ENCODE measurements around the gene TRIM66.

Gene TRIM66

DNA sequence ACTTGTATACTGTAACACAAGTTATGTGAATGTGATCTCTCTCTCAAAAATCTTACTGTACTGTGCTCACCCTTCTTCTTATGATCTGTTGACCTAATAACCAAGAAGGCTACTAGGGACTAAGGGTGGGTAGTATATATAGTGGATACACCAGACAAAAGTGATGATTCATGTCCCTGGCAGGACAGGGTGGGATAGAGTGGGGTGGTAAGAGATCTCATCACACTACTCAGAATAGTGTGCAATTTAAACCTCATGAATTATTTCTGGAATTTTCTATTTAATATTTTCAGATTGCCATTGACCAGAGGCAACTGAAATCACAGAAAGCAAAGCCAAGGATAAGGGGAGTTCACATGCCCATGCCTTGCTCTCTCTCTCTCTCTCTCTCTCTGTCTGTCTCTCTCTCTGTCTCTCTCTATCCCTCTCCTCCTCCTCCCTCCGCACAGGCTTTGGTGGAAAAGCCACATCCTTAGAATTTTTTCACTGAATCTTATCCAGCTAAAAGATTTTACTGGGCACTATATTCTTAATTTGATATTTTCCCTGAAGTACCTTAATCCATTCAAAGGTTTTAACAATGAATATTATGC lies 76.4 kb downstream of the TRIM66 start:
- no peaks in the 10 kb centered on the region for H3K27me3 ChIP-seq (ENCODE audit: control insufficient read depth in 1 of 2, insufficient read depth in 2 of 2, low read length in 2 of 2)
- H3K36me3 ChIP-seq (ENCODE audit: control insufficient read depth in 2 of 2, insufficient read depth in 2 of 2, low read length in 2 of 2) = no peaks in the 10 kb centered on the region
- H3K9me3 ChIP-seq (ENCODE audit: control insufficient read depth in 2 of 2, low read length in 2 of 2) = no peaks in the 10 kb centered on the region
- H3K27ac ChIP-seq (ENCODE audit: low read length) = no peak overlapping the region
- no peak overlapping the region for H3K4me3 ChIP-seq (ENCODE audit: low read length in 2 of 2)
- H3K4me1 ChIP-seq (ENCODE audit: control insufficient read depth, insufficient read depth, low read length) = peaks cover 8% of the 10 kb centered on the region
- H3K9ac ChIP-seq (ENCODE audit: low read length in 2 of 2) = no peak overlapping the region

DNA sequence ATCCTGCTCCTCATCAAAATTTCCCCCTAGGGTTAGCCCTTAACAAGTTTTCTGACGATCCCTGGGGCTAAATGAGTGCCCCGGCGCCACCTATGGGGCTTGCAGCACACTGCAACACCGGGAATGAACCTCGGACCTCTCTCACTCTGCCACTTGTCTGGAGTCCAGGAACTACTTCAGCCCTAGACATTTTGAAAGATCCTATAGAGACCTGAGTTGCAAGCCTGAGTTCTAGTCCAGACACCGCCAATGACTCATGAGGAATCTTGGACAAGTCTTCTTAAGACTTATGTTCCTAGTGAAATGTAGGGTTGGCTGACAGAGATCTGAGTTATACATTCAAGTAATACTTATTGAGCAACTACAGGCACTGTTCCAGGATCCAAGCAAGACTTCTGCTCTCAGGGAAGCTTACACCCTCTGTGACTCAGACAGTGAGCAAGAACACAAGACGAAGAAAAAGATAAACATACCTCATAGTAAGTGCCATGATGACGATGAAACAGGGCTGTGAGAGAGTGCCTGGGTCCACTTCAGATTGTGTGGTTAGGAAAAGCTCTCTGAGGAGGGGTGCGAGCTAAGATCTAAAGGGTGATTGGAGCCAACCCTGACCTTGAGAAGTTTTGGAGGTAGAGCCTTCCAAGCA lies 78.3 kb downstream of the TRIM66 start:
- H3K27ac ChIP-seq (ENCODE audit: low read length) = peak overlapping the region; percentile 49
- no peak overlapping the region for H3K4me3 ChIP-seq (ENCODE audit: low read length in 2 of 2)
- H3K4me1 ChIP-seq (ENCODE audit: control insufficient read depth, insufficient read depth, low read length) = peaks cover 8% of the 10 kb centered on the region
- H3K9ac ChIP-seq (ENCODE audit: low read length in 2 of 2) = no peak overlapping the region
- H3K9me3 ChIP-seq (ENCODE audit: control insufficient read depth in 2 of 2, low read length in 2 of 2) = no peaks in the 10 kb centered on the region
- no peaks in the 10 kb centered on the region for H3K27me3 ChIP-seq (ENCODE audit: control insufficient read depth in 1 of 2, insufficient read depth in 2 of 2, low read length in 2 of 2)
- H3K36me3 ChIP-seq (ENCODE audit: control insufficient read depth in 2 of 2, insufficient read depth in 2 of 2, low read length in 2 of 2) = no peaks in the 10 kb centered on the region

DNA sequence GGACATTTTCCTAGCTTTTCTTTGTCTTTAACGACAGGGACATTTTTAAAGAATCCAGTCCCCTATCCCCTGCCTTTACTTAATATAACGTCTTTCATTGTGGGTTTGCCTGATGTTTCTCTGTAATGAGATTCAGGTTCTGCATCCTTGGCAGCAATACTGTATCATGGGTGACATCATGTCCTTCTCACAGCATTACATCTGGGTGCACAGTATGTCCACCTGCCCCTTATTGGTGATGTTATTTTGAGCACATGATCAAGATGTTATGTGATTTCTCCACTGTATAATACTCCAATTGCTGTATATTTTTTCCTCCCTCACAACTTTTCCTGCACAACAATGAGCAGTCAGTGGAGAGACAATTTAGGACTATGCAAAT lies 78.8 kb downstream of the TRIM66 start:
- H3K27ac ChIP-seq (ENCODE audit: low read length) = peak overlapping the region; percentile 49
- H3K9me3 ChIP-seq (ENCODE audit: control insufficient read depth in 2 of 2, low read length in 2 of 2) = no peaks in the 10 kb centered on the region

DNA sequence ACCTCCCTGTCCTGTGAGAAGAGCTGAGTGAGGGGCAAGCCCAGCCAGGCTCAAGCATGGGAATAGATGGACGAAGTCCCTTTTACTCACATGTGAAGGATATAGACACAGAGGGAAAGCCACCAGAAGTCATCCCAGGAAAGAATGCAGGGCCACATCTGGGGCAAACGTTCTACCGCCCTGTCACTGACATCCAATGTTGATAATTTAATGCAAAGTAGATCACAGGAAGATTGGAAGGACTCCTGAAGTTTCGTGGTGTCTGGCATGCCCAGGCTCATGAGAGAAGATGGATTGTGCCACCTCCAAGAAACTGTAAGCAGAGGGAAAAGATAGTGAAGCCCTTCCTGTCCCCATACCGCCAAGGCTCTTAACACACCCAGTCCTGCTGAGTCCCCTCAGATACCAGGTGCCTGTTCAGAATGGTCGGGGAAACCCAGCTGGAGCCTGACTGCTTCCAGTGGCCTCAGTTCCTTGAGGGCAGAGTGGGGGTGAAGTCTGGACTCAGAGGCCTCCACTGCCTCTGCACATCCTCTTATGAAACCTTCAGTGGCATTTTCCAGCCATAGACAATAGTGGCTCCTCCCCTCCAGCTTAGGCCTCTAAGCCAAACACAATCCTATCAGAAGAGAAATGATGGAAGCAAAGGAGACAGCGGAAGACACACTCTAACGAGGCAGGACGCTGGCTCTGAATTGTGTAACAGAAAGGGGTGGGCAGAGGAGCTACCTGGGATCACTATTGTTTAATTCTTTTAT lies 80.9 kb downstream of the TRIM66 start:
- Histone ChIP-seq H3K4me1 (ENCODE audit: control insufficient read depth, insufficient read depth, low read length) (peaks cover 8% of the 10 kb centered on the region), H3K36me3 (ENCODE audit: control insufficient read depth in 2 of 2, insufficient read depth in 2 of 2, low read length in 2 of 2) (no peaks in the 10 kb centered on the region), H3K9me3 (ENCODE audit: control insufficient read depth in 2 of 2, low read length in 2 of 2) (no peaks in the 10 kb centered on the region), H3K27ac (ENCODE audit: low read length) (no peak overlapping the region), H3K27me3 (ENCODE audit: control insufficient read depth in 1 of 2, insufficient read depth in 2 of 2, low read length in 2 of 2) (no peaks in the 10 kb centered on the region), H3K4me3 (ENCODE audit: low read length in 2 of 2) (no peak overlapping the region), H3K9ac (ENCODE audit: low read length in 2 of 2) (no peak overlapping the region)

More for the DNA sequence above, 78.8 kb downstream of the TRIM66 start:
- no peak overlapping the region for H3K9ac ChIP-seq (ENCODE audit: low read length in 2 of 2)
- no peaks in the 10 kb centered on the region for H3K36me3 ChIP-seq (ENCODE audit: control insufficient read depth in 2 of 2, insufficient read depth in 2 of 2, low read length in 2 of 2)
- no peaks in the 10 kb centered on the region for H3K27me3 ChIP-seq (ENCODE audit: control insufficient read depth in 1 of 2, insufficient read depth in 2 of 2, low read length in 2 of 2)
- no peak overlapping the region for H3K4me3 ChIP-seq (ENCODE audit: low read length in 2 of 2)
- peaks cover 8% of the 10 kb centered on the region for H3K4me1 ChIP-seq (ENCODE audit: control insufficient read depth, insufficient read depth, low read length)

DNA sequence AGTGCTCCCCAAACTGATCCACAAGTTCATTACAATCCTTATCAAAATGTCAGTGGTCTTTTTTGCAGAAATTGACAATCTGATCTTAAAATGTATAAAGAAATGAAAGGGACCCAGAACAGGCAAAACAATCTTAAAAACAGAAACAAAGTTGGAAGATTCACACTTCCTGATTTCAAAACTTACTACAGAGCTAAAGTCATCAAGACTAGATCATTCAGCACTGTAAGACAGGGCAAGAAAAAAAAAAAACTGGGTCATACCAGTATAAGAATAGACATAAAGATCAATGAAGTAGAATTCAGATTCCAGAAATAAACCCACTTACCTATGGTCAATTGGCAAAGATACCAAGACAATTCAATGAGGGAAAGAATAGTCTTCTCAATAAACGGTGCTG lies 84.0 kb downstream of the TRIM66 start:
- peaks cover 0 to 9% of the 10 kb centered on the region in 2 donors for H3K27me3 ChIP-seq (ENCODE audit: control insufficient read depth in 1 of 2, insufficient read depth in 2 of 2, low read length in 2 of 2)
- H3K9ac ChIP-seq (ENCODE audit: low read length in 2 of 2) = no peak overlapping the region
- no peak overlapping the region for H3K27ac ChIP-seq (ENCODE audit: low read length)
- H3K4me3 ChIP-seq (ENCODE audit: low read length in 2 of 2) = no peak overlapping the region
- H3K9me3 ChIP-seq (ENCODE audit: control insufficient read depth in 2 of 2, low read length in 2 of 2) = no peaks in the 10 kb centered on the region
- peaks cover 7% of the 10 kb centered on the region for H3K4me1 ChIP-seq (ENCODE audit: control insufficient read depth, insufficient read depth, low read length)
- H3K36me3 ChIP-seq (ENCODE audit: control insufficient read depth in 2 of 2, insufficient read depth in 2 of 2, low read length in 2 of 2) = no peaks in the 10 kb centered on the region

DNA sequence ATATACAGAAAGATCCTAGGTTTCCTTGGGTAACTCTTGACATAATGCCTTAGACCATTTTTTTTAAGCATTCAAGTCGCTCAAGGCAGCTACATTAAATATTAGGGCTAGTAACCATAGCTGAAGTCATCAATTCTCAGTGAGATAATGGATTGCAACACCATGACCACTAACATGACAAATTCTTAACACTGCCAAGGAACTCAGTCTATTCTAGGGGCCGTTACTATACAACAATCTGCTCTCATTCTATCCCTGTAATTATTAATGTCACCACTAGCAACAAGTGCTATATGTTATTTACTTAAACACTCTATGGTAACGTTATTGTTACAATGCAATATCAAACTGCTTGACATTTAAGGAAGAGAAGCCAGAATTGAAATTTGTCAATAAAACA lies 85.3 kb downstream of the TRIM66 start:
- Histone ChIP-seq H3K27ac (ENCODE audit: low read length) (no peak overlapping the region), H3K9me3 (ENCODE audit: control insufficient read depth in 2 of 2, low read length in 2 of 2) (no peaks in the 10 kb centered on the region), H3K27me3 (ENCODE audit: control insufficient read depth in 1 of 2, insufficient read depth in 2 of 2, low read length in 2 of 2) (peaks cover 0 to 9% of the 10 kb centered on the region in 2 donors), H3K9ac (ENCODE audit: low read length in 2 of 2) (no peak overlapping the region), H3K36me3 (ENCODE audit: control insufficient read depth in 2 of 2, insufficient read depth in 2 of 2, low read length in 2 of 2) (no peaks in the 10 kb centered on the region), H3K4me1 (ENCODE audit: control insufficient read depth, insufficient read depth, low read length) (peaks cover 9% of the 10 kb centered on the region), H3K4me3 (ENCODE audit: low read length in 2 of 2) (no peak overlapping the region)

DNA sequence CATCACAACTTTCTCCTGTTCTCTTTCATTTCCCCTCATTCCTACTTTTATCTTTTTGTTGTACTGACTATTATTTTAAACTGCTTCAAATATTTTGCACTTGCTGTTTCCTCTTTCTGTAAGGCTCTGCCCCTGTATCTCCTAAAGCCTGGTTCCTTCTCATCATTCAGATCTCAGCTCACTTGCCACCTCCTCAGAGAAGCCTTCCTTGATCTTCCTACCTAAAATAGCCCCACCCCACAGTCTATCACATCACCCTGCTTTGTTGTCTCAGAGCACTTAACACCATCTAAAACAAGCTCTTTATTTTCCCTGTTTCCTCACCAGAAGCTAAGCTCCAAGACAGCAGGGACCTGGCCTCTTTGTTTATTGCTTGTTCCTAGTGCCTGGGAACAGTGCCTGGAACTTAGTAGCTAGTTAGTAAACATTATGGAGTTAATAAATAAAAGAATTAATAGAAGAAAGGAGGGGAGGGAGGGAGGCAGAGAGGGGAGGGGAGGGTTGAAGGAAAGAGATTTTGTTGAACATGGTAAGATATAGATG lies 85.9 kb downstream of the TRIM66 start:
- Histone ChIP-seq H3K9me3 (ENCODE audit: control insufficient read depth in 2 of 2, low read length in 2 of 2) (no peaks in the 10 kb centered on the region), H3K4me3 (ENCODE audit: low read length in 2 of 2) (no peak overlapping the region), H3K36me3 (ENCODE audit: control insufficient read depth in 2 of 2, insufficient read depth in 2 of 2, low read length in 2 of 2) (no peaks in the 10 kb centered on the region), H3K4me1 (ENCODE audit: control insufficient read depth, insufficient read depth, low read length) (peaks cover 9% of the 10 kb centered on the region), H3K27ac (ENCODE audit: low read length) (no peak overlapping the region), H3K27me3 (ENCODE audit: control insufficient read depth in 1 of 2, insufficient read depth in 2 of 2, low read length in 2 of 2) (peaks cover 0 to 9% of the 10 kb centered on the region in 2 donors), H3K9ac (ENCODE audit: low read length in 2 of 2) (no peak overlapping the region)

DNA sequence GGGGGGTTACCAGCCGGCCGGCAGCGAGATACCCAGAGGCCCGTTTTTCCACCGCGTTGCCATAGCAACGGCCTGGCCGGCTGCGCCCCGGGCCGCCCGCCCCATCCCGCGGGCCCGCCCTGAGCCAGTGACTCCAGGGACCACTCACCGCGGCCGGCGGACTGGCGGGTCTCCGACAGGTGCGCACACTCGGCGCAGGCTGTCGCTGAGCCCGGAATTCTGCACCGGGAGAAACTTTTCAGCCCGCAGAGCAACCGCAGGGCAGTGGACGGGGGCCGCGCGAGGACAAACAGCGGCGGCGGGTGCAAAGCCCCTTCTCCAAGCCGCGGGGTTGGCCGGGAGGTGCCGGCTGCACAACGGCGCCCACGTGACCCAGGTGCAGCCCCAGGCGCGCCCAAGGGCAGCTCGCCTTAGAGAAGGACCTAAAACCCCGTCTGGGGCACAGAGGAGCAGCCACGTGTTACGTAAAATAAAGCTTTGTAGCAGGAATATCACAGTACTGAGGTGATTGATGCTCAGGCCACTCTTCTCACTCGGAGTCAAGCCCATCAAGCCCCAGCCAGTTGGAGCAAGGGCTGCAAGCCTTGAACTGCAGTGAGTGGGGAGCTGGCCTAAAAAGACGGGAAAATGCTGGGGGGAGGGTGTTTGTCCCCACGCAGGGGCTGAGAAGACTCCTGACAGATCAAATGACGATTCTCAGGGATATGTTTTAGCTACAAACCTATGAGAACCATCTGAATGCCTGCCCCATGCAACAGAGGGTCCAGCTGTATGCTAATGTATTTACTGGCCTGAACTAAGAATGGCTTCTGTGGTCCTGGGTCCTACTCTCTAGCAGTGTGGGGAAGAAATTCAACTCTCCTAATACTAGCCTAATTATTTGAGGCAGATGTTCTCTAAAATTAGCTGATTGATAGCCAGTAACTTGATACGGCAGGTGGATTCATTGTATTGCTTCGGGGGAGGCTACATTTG lies 88.2 kb downstream of the TRIM66 start, which contains the start of gene STK33:
Gene STK33, minus strand, starts transcription at position 294 of the 975 bp plus-strand sequence. CDS start 119,323 bp downstream, outside the sequence.
- Histone ChIP-seq H3K4me3 (ENCODE audit: low read length in 2 of 2) (peak within 1 kb of the TSS; percentile 79 to 80), H3K4me1 (ENCODE audit: control insufficient read depth, insufficient read depth, low read length) (peaks cover 9% of the 10 kb centered on the region), H3K9me3 (ENCODE audit: control insufficient read depth in 2 of 2, low read length in 2 of 2) (no peaks in the 10 kb centered on the region), H3K27ac (ENCODE audit: low read length) (peak within 1 kb of the TSS; percentile 50), H3K9ac (ENCODE audit: low read length in 2 of 2) (peak within 1 kb of the TSS; percentile 69 to 73), H3K36me3 (ENCODE audit: control insufficient read depth in 2 of 2, insufficient read depth in 2 of 2, low read length in 2 of 2) (no peaks in the 10 kb centered on the region), H3K27me3 (ENCODE audit: control insufficient read depth in 1 of 2, insufficient read depth in 2 of 2, low read length in 2 of 2) (peaks cover 0 to 9% of the 10 kb centered on the region in 2 donors)

DNA sequence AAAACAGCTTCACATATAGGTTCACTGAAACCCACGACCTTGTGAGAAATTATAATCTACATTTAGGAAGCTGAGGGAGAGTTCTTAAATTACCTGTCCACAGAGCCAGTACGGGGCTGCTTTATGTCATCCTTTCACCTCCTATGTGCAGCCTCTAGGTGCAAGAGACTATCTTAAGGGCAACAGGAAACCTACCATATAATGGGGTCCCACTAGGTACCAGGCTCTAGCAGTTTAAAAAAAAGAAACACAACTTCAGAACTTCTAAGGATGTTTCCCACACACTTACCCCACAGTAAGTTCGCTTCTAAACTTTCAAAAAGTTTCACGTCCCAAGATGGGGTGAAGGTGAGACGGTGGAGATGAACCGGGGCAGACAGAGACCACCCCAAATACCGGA lies 89.0 kb downstream of the TRIM66 start:
- peak overlapping the region; percentile 58 to 73 for H3K9ac ChIP-seq (ENCODE audit: low read length in 2 of 2)
- H3K27me3 ChIP-seq (ENCODE audit: control insufficient read depth in 1 of 2, insufficient read depth in 2 of 2, low read length in 2 of 2) = peaks cover 0 to 9% of the 10 kb centered on the region in 2 donors
- H3K27ac ChIP-seq (ENCODE audit: low read length) = peak overlapping the region; percentile 50
- no peaks in the 10 kb centered on the region for H3K9me3 ChIP-seq (ENCODE audit: control insufficient read depth in 2 of 2, low read length in 2 of 2)
- peak overlapping the region; percentile 79 to 80 for H3K4me3 ChIP-seq (ENCODE audit: low read length in 2 of 2)
- peaks cover 9% of the 10 kb centered on the region for H3K4me1 ChIP-seq (ENCODE audit: control insufficient read depth, insufficient read depth, low read length)
- H3K36me3 ChIP-seq (ENCODE audit: control insufficient read depth in 2 of 2, insufficient read depth in 2 of 2, low read length in 2 of 2) = no peaks in the 10 kb centered on the region

DNA sequence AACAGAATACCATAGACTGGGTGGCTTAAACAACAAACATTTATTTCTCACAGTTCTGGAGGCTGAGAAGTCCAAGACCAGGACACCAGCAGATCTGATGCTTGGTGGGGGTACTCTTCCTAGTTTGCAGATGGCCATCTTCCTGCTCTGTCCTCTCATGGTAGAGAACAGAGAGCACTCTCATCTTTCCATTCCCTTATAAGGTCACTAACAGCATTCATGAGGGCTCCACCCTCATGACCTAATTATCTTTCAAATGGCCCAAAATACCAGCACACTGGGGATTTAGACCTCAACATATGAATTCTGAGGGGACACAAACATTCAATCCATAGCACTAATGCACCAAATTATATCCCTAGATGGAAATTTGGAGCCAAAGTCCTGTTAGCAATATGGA lies 94.5 kb downstream of the TRIM66 start:
- no peaks in the 10 kb centered on the region for H3K4me1 ChIP-seq (ENCODE audit: control insufficient read depth, insufficient read depth, low read length)
- H3K27ac ChIP-seq (ENCODE audit: low read length) = no peak overlapping the region
- no peaks in the 10 kb centered on the region for H3K36me3 ChIP-seq (ENCODE audit: control insufficient read depth in 2 of 2, insufficient read depth in 2 of 2, low read length in 2 of 2)
- no peaks in the 10 kb centered on the region for H3K27me3 ChIP-seq (ENCODE audit: control insufficient read depth in 1 of 2, insufficient read depth in 2 of 2, low read length in 2 of 2)
- no peak overlapping the region for H3K9ac ChIP-seq (ENCODE audit: low read length in 2 of 2)
- no peak overlapping the region for H3K4me3 ChIP-seq (ENCODE audit: low read length in 2 of 2)
- peaks cover 2 to 4% of the 10 kb centered on the region in 2 donors for H3K9me3 ChIP-seq (ENCODE audit: control insufficient read depth in 2 of 2, low read length in 2 of 2)
